ENCODE data around the gene NXPE4.
"Not testable (repeated sequence)": the region's sequence is repeated elsewhere in the genome, so short reads cannot be mapped to it uniquely, and the experiment has no call there.

NXPE4 gene

DNA sequence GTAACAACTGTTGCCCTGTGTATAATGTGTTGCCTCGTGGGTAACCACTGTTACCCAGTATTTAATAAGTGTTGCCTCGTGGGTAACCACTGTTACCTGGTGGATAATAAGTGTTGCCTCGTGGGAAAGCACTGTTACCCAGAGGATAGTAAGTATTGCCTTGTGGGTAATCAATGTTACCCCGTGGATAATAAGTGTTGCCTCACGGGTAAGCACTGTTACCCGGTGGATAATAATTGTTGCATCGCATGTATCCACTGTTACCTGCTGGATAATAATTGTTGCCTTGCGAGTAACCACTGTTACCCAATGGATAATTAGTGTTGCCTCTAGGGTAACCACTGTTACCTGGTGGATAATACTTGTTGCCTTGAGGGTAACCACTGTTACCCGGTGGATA is 17.1 kb upstream of the NXPE4 start:
- TF ChIP-seq FOXP2 (optimal IDR thresholded peaks at IDR 0.05; ENCODE audit: control extremely low read depth, extremely low read length, insufficient read depth) (no peak), EZH2 (IDR thresholded peaks at IDR 0.05) (no peak)
- H3K9ac ChIP-seq (ENCODE audit: insufficient read length), result no peak overlapping the region
- H3K36me3 ChIP-seq (ENCODE audit: insufficient read depth, low read length), result no peaks in the 10 kb centered on the region
- no peaks in the 10 kb centered on the region for H3K9me3 ChIP-seq (ENCODE audit: low read depth, low read length)
- H3K4me3 ChIP-seq, result no peak overlapping the region
- DNase-seq (ENCODE audit: low read depth, low spot score), result no peak
- H3K27ac ChIP-seq, result no peak overlapping the region

GRCh38 chr11:114612199-114612598 is 16.6 kb upstream of the NXPE4 start:
- H3K9ac ChIP-seq (ENCODE audit: insufficient read length); H3K4me3 ChIP-seq; H3K27ac ChIP-seq; H3K9me3 ChIP-seq (ENCODE audit: low read depth, low read length); H3K36me3 ChIP-seq (ENCODE audit: insufficient read depth, low read length); DNase-seq (ENCODE audit: low read depth, low spot score): not testable (repeated sequence)

DNA sequence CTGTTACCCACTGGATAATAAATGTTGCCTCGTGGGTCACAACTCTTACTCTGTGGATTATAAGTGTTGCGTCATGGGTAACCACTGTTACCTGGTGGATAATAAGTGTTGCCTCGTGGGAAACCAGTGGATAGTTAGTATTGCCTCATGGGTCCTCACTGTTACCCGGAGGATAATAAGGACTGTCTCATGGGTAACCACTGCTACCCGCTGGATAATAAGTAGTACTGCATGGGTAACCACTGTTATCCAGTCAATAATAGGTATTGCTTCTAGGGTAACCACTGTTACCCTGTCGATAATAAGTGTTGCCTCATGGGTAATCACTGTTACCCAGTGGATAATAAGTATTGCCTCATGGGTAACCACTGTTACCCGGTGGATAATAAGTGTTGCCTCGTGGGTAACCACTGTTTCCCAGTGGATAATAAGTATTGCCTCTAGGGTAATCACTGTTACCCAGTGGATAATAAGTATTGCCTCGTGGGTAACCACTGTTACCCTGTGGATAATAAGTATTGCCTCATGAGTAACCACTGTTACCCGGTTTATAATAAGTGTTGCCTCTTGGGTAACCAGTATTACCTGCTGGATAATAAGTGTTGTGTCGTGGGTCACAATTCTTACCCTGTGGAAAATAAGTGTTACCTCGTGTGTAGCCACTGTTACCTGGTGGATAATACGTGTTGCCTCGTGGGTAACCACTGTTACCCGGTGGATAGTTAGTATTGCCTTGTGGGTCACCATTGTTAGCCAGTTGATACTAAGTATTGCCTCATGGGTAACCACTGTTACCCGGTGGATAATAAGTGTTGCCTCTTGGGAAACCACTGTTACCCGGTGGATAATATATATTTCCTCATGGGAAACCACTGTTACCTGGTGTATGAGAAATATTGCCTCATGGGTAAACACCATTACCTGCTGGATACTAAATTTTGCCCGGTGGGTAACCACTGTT is 15.7 kb upstream of the NXPE4 start:
- Histone ChIP-seq H3K4me3 (no peak overlapping the region), H3K27ac (no peak overlapping the region), H3K36me3 (ENCODE audit: insufficient read depth, low read length) (no peaks in the 10 kb centered on the region), H3K9ac (ENCODE audit: insufficient read length) (no peak overlapping the region), H3K9me3 (ENCODE audit: low read depth, low read length) (no peaks in the 10 kb centered on the region)
- TF ChIP-seq POLR2AphosphoS5 (IDR thresholded peaks at IDR 0.05; ENCODE audit: borderline replicate concordance, low read depth, low read length) (no peak), EZH2 (IDR thresholded peaks at IDR 0.05) (no peak), FOXP2 (optimal IDR thresholded peaks at IDR 0.05; ENCODE audit: control extremely low read depth, extremely low read length, insufficient read depth) (no peak)
- no peak for DNase-seq (ENCODE audit: low read depth, low spot score)

GRCh38 chr11:114610550-114610949 is 15.0 kb upstream of the NXPE4 start:
- TF ChIP-seq FOXP2 (optimal IDR thresholded peaks at IDR 0.05; ENCODE audit: control extremely low read depth, extremely low read length, insufficient read depth) (no peak), EZH2 (IDR thresholded peaks at IDR 0.05) (no peak), POLR2AphosphoS5 (IDR thresholded peaks at IDR 0.05; ENCODE audit: borderline replicate concordance, low read depth, low read length) (no peak)
- no peak for DNase-seq (ENCODE audit: low read depth, low spot score)
- H3K9ac ChIP-seq (ENCODE audit: insufficient read length), result no peak overlapping the region
- H3K9me3 ChIP-seq (ENCODE audit: low read depth, low read length), result no peaks in the 10 kb centered on the region
- H3K27ac ChIP-seq, result no peak overlapping the region
- H3K4me3 ChIP-seq, result no peak overlapping the region
- no peaks in the 10 kb centered on the region for H3K36me3 ChIP-seq (ENCODE audit: insufficient read depth, low read length)

GRCh38 chr11:114609429-114609828 is 13.8 kb upstream of the NXPE4 start:
- Histone ChIP-seq H3K9me3 (ENCODE audit: low read depth, low read length) (no peaks in the 10 kb centered on the region), H3K36me3 (ENCODE audit: insufficient read depth, low read length) (no peaks in the 10 kb centered on the region), H3K27ac (no peak overlapping the region), H3K9ac (ENCODE audit: insufficient read length) (no peak overlapping the region), H3K4me3 (no peak overlapping the region)
- no peak for DNase-seq (ENCODE audit: low read depth, low spot score)
- TF ChIP-seq POLR2AphosphoS5 (IDR thresholded peaks at IDR 0.05; ENCODE audit: borderline replicate concordance, low read depth, low read length) (no peak), EZH2 (IDR thresholded peaks at IDR 0.05) (no peak), FOXP2 (optimal IDR thresholded peaks at IDR 0.05; ENCODE audit: control extremely low read depth, extremely low read length, insufficient read depth) (no peak)

GRCh38 chr11:114608605-114609004 is 13.0 kb upstream of the NXPE4 start:
- not testable (repeated sequence) for H3K4me3 ChIP-seq; DNase-seq (ENCODE audit: low read depth, low spot score); H3K27ac ChIP-seq; H3K9me3 ChIP-seq (ENCODE audit: low read depth, low read length); H3K9ac ChIP-seq (ENCODE audit: insufficient read length); H3K36me3 ChIP-seq (ENCODE audit: insufficient read depth, low read length)

GRCh38 chr11:114607753-114608459 is 12.3 kb upstream of the NXPE4 start:
- DNase-seq (ENCODE audit: low read depth, low spot score), result no peak
- no peak overlapping the region for H3K4me3 ChIP-seq
- no peak for TF ChIP-seq POLR2AphosphoS5 (IDR thresholded peaks at IDR 0.05; ENCODE audit: borderline replicate concordance, low read depth, low read length)
- no peak for TF ChIP-seq FOXP2 (optimal IDR thresholded peaks at IDR 0.05; ENCODE audit: control extremely low read depth, extremely low read length, insufficient read depth)
- no peak for TF ChIP-seq EZH2 (IDR thresholded peaks at IDR 0.05)
- H3K9ac ChIP-seq (ENCODE audit: insufficient read length), result no peak overlapping the region
- no peaks in the 10 kb centered on the region for H3K36me3 ChIP-seq (ENCODE audit: insufficient read depth, low read length)
- H3K27ac ChIP-seq, result no peak overlapping the region
- no peaks in the 10 kb centered on the region for H3K9me3 ChIP-seq (ENCODE audit: low read depth, low read length)

- H3K4me3 ChIP-seq; H3K9ac ChIP-seq (ENCODE audit: insufficient read length); H3K27ac ChIP-seq; H3K36me3 ChIP-seq (ENCODE audit: insufficient read depth, low read length); H3K9me3 ChIP-seq (ENCODE audit: low read depth, low read length); DNase-seq (ENCODE audit: low read depth, low spot score): not testable (repeated sequence)
Observed at GRCh38 chr11:114606802-114607075, 11.2 kb upstream of the NXPE4 start.
